Measurements from ENCODE around the gene RAP1GAP2.

Gene RAP1GAP2

GRCh38 chr17:2924211-2924610 lies 128.0 kb downstream of the RAP1GAP2 start:
- DNase-seq = no peak

- no peak for DNase-seq
Measured at GRCh38 chr17:2925011-2925410, 128.8 kb downstream of the RAP1GAP2 start.

GRCh38 chr17:2926019-2926650 lies 129.9 kb downstream of the RAP1GAP2 start:
- DNase-seq = no peak

GRCh38 chr17:2928294-2928890 lies 132.2 kb downstream of the RAP1GAP2 start:
- no peak for DNase-seq

- DNase-seq = no peak
Measured at GRCh38 chr17:2929881-2930533, 133.8 kb downstream of the RAP1GAP2 start.

- no peak for DNase-seq
Measured at GRCh38 chr17:2931876-2932275, 135.6 kb downstream of the RAP1GAP2 start.

- DNase-seq = no peak
Measured at GRCh38 chr17:2932946-2933345, 136.7 kb downstream of the RAP1GAP2 start.

- DNase-seq = no peak
Measured at GRCh38 chr17:2933606-2934005, 137.4 kb downstream of the RAP1GAP2 start.

- no peak for DNase-seq
Measured at GRCh38 chr17:2935632-2936031, 139.4 kb downstream of the RAP1GAP2 start.

GRCh38 chr17:2936351-2936750 lies 140.1 kb downstream of the RAP1GAP2 start:
- DNase-seq = no peak

- no peak for DNase-seq
Measured at GRCh38 chr17:2936771-2937321, 140.6 kb downstream of the RAP1GAP2 start.

- no peak for DNase-seq
Measured at GRCh38 chr17:2937331-2938003, 141.2 kb downstream of the RAP1GAP2 start.

- DNase-seq = no peak
Measured at GRCh38 chr17:2939714-2940351, 143.6 kb downstream of the RAP1GAP2 start.

GRCh38 chr17:2940352-2940751 lies 144.1 kb downstream of the RAP1GAP2 start:
- DNase-seq = no peak

GRCh38 chr17:2943981-2944380 lies 147.7 kb downstream of the RAP1GAP2 start:
- no peak for DNase-seq

GRCh38 chr17:2945299-2945698 lies 149.1 kb downstream of the RAP1GAP2 start:
- DNase-seq = no peak

- no peak for DNase-seq
Measured at GRCh38 chr17:2946144-2946543, 149.9 kb downstream of the RAP1GAP2 start.

- no peak for DNase-seq
Measured at GRCh38 chr17:2947588-2947950, 151.3 kb downstream of the RAP1GAP2 start.

GRCh38 chr17:2947996-2948550 lies 151.8 kb downstream of the RAP1GAP2 start:
- DNase-seq = no peak

GRCh38 chr17:2948721-2949468 lies 152.7 kb downstream of the RAP1GAP2 start:
- DNase-seq = no peak

GRCh38 chr17:2949469-2950044 lies 153.3 kb downstream of the RAP1GAP2 start:
- no peak for DNase-seq

GRCh38 chr17:2950846-2951245 lies 154.6 kb downstream of the RAP1GAP2 start:
- DNase-seq = no peak

All from DMS79 treated with DMSO at 0.1 percent for 48 hours (cell line).